Measurements from ENCODE around the gene SERINC2. TPM values are rescaled to one million over a fixed set of nuclear protein-coding genes. Genes with fewer than 3 reads are reported as not detected.
"Not testable (repeated sequence)": the region's sequence is repeated elsewhere in the genome, so short reads cannot be mapped to it uniquely, and the experiment has no call there.

The SERINC2 gene
- total RNA-seq, 2 experiments from 2014 or later, result 0.14 TPM; not detected in 1

- H3K36me3 Mint-ChIP-seq (ENCODE audit: low read depth); H3K4me3 Mint-ChIP-seq; H3K4me1 Mint-ChIP-seq; ATAC-seq; DNase-seq; intact Hi-C loops (cut with DNase I, micrococcal nuclease); POLR2A ChIA-PET; H3K9me3 Mint-ChIP-seq (ENCODE audit: low read depth); H3K27me3 Mint-ChIP-seq; H3K27ac Mint-ChIP-seq: not testable (repeated sequence)
- CTCF ChIA-PET, result interaction anchor here (0.8 kb wide), 1 partner anchor 70 kb away, joined by 3 read pairs; no protein-coding TSS in a partner anchor
These were observed 61.6 kb downstream of the SERINC2 start for GRCh38 chr1:31474567-31474966.

GRCh38 chr1:31476891-31477846 lies 64.2 kb downstream of the SERINC2 start:
- H3K36me3 Mint-ChIP-seq (ENCODE audit: low read depth), result no peaks in the 10 kb centered on the region
- DNase-seq (no peak), ATAC-seq (no peak)
- POLR2A ChIA-PET, result no interaction called here
- peaks cover 3% of the 10 kb centered on the region for H3K9me3 Mint-ChIP-seq (ENCODE audit: low read depth)
- no peak overlapping the region for H3K4me3 Mint-ChIP-seq
- peaks cover 3% of the 10 kb centered on the region for H3K4me1 Mint-ChIP-seq
- peaks cover 4% of the 10 kb centered on the region for H3K27me3 Mint-ChIP-seq
- intact Hi-C loops (cut with DNase I, micrococcal nuclease), result no loop called here
- H3K27ac Mint-ChIP-seq, result no peak overlapping the region
- CTCF ChIA-PET, result interaction anchor here (0.5 kb wide), 1 partner anchor 10 kb away, joined by 3 read pairs; no protein-coding TSS in a partner anchor

- ATAC-seq (no peak), DNase-seq (no peak)
- Mint-ChIP-seq H3K27me3 (peaks cover 4% of the 10 kb centered on the region), H3K36me3 (ENCODE audit: low read depth) (no peaks in the 10 kb centered on the region), H3K27ac (no peak overlapping the region), H3K9me3 (ENCODE audit: low read depth) (peaks cover 3% of the 10 kb centered on the region), H3K4me1 (peaks cover 3% of the 10 kb centered on the region), H3K4me3 (no peak overlapping the region)
- intact Hi-C loops (cut with DNase I, micrococcal nuclease), result no loop called here
- ChIA-PET CTCF (no interaction called here), POLR2A (no interaction called here)
These were observed 65.2 kb downstream of the SERINC2 start for GRCh38 chr1:31478167-31478566.

- H3K9me3 Mint-ChIP-seq (ENCODE audit: low read depth), result peaks cover 3% of the 10 kb centered on the region
- intact Hi-C loops (cut with DNase I, micrococcal nuclease), result no loop called here
- CTCF ChIA-PET, result no interaction called here
- H3K36me3 Mint-ChIP-seq (ENCODE audit: low read depth), result no peaks in the 10 kb centered on the region
- peaks cover 4% of the 10 kb centered on the region for H3K27me3 Mint-ChIP-seq
- no peak overlapping the region for H3K4me3 Mint-ChIP-seq
- ATAC-seq (no peak), DNase-seq (no peak)
- POLR2A ChIA-PET, result no interaction called here
- no peak overlapping the region for H3K27ac Mint-ChIP-seq
- peaks cover 3% of the 10 kb centered on the region for H3K4me1 Mint-ChIP-seq
These were observed 66.8 kb downstream of the SERINC2 start for GRCh38 chr1:31479811-31480210.

- H3K9me3 Mint-ChIP-seq (ENCODE audit: low read depth); CTCF ChIA-PET; H3K4me3 Mint-ChIP-seq; H3K27me3 Mint-ChIP-seq; POLR2A ChIA-PET; H3K36me3 Mint-ChIP-seq (ENCODE audit: low read depth); H3K27ac Mint-ChIP-seq; DNase-seq; ATAC-seq; H3K4me1 Mint-ChIP-seq; intact Hi-C loops (cut with DNase I, micrococcal nuclease): not testable (repeated sequence)
These were observed 67.4 kb downstream of the SERINC2 start for GRCh38 chr1:31480426-31480825.

DNA sequence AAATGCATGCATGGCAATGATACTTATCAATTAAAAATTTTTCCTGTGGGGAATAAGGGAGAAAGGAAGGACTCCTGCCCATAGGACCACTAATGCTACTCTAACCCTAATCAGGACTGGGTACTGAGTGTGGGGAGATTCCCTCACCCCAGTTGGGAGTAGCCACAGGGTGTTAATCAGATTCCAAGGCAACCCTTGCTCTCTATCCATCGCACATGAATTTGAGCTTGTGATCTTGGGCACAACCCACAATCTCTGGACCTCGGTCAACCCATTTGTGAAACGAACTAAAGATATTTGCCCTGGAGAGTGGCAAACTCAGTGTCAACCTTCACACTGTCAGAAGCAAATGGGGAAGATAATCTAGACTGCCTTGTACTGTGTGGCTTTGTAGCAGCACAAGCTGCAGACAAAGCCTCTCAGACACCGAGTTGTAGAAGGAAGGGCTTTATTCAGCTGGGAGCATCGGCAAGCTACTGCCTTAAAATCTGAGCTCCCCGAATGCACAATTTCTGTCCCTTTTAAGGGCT lies 69.5 kb downstream of the SERINC2 start:
- H3K27me3 Mint-ChIP-seq, result peaks cover 2% of the 10 kb centered on the region
- CTCF ChIA-PET, result interaction anchor here (1.1 kb wide), 1 partner anchor 59 kb away, joined by 3 read pairs; no protein-coding TSS in a partner anchor
- H3K9me3 Mint-ChIP-seq (ENCODE audit: low read depth), result peaks cover 3% of the 10 kb centered on the region
- no peak overlapping the region for H3K27ac Mint-ChIP-seq
- POLR2A ChIA-PET, result no interaction called here
- no peak overlapping the region for H3K4me3 Mint-ChIP-seq
- H3K4me1 Mint-ChIP-seq, result peaks cover 7% of the 10 kb centered on the region
- H3K36me3 Mint-ChIP-seq (ENCODE audit: low read depth), result no peaks in the 10 kb centered on the region
- intact Hi-C loops (cut with DNase I, micrococcal nuclease), result no loop called here
- DNase-seq (no peak), ATAC-seq (no peak)

DNA sequence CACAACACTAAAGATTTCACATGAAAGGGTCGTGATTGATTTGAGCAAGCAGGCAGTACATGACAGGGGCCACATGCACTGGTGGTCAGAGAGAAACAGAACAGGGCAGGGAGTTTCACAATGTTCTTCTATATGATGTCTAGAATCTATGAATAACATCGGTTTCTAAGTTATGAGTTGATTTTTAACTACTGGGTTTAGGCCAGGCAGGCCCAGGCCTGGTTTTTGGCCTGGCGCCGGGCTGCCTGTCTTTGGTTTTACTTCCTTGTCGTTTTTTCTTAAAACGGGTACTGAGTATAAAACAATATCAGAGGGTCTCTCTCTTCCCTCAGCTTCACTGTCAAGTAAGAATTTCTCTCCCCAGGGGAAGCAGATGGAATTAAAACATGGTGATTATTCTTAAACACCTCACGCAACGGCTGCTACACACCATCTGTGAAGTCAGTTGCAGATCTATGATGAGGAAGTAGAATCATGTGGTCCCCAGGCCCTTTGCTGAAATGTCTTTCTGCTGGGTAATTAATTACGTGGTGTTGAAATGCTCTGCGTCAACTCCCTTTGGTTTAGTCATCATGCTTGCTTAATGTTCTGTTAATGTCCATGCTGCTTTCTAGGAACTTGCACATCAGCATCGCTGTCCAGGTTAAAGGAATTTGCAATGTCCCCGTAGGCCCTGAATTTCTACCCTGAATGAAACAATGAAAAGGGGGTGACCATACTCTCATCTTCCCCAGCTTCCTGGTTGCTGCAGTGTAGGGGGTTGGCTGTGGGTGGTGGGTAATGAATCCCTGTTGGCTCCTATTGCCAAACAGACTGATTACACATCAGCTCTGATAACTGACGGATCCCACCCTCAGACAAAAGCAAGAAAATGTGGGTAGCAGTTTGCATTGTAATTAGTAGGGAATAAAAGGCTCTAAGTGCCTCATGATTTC lies 70.3 kb downstream of the SERINC2 start:
- no peak for DNase-seq
- Mint-ChIP-seq H3K27me3 (peaks cover 2% of the 10 kb centered on the region), H3K4me3 (no peak overlapping the region), H3K27ac (no peak overlapping the region), H3K4me1 (peaks cover 12% of the 10 kb centered on the region), H3K9me3 (ENCODE audit: low read depth) (peaks cover 3% of the 10 kb centered on the region), H3K36me3 (ENCODE audit: low read depth) (no peaks in the 10 kb centered on the region)
- intact Hi-C loops (cut with DNase I, micrococcal nuclease), result no loop called here
- ChIA-PET POLR2A (no interaction called here), CTCF (no interaction called here)
- no peak for ATAC-seq

Other genes starting within 250 kb of the SERINC2 start
- not detected for gene NKAIN1, start 173.3 kb upstream of the SERINC2 start, total RNA-seq
- gene SNRNP40, start 116.4 kb upstream of the SERINC2 start, total RNA-seq, result 100 to 1,000 TPM; 101 to 111 TPM
- 10 to 100 TPM; 23.9 to 28.8 TPM for gene ZCCHC17, start 116.2 kb upstream of the SERINC2 start, total RNA-seq
- not detected for gene FABP3, start 40.1 kb upstream of the SERINC2 start, total RNA-seq
- not detected for gene TINAGL1, start 163.3 kb downstream of the SERINC2 start, total RNA-seq
- not detected for gene HCRTR1, start 204.5 kb downstream of the SERINC2 start, total RNA-seq
- 10 to 100 TPM; 48.8 to 59.3 TPM for gene PEF1, start 231.7 kb downstream of the SERINC2 start, total RNA-seq

Measured in activated CD4-positive, alpha-beta T cell treated with anti-CD3 and anti-CD28 coated beads for 36 hours (primary cell).